DLD1 (cell line): ENCODE measurements around the gene RIPK1.
"Not testable (repeated sequence)": the region's sequence is repeated elsewhere in the genome, so short reads cannot be mapped to it uniquely, and the experiment has no call there.

ENCODE experiments used
- in situ Hi-C: cut with HindIII; loops from 2 replicates; pipeline ENCODE4 v1.10.0; 2017; ENCODE audit warnings: low sequenced_read_pairs

Gene RIPK1

DNA sequence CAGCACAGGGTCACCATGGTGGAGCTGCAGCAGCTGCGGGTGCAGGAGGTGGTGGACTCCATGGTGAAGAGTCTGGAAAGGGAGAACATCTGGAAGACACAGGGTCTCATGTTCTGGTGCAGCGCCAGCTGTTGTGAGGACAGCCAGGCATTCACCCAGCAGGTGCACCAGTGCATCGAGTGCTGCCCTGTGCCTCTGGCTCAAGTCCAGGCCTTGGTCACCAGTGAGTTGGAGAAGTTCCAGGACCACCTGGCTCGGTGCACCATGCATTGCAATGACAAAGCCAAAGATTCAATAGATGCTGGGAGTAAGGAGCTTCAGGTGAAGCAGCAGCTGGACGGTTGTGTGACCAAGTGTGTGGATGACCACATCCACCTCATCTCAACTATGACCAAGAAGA is 22.9 kb upstream of the RIPK1 start:
- in situ Hi-C loops = no loop called here

DNA sequence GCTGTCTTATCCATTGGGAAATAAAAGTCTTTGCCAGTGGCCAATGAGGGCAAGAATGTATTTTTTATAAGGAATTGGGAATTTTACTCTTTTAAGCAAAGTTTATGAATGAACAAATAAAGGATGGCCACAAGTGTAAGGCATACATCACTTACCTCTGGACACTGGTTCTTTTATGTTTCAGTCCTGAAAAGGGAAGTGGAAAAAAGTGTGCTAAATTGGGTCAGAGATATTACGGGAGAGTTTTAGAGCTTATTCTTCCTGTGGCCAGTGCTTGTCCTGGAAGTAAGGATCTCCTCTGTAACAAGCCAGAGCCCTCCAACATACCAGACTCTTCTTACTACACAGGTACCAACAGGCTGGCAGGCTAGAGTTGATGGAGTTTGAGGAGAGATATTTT is 22.5 kb upstream of the RIPK1 start:
- in situ Hi-C loops = no loop called here

DNA sequence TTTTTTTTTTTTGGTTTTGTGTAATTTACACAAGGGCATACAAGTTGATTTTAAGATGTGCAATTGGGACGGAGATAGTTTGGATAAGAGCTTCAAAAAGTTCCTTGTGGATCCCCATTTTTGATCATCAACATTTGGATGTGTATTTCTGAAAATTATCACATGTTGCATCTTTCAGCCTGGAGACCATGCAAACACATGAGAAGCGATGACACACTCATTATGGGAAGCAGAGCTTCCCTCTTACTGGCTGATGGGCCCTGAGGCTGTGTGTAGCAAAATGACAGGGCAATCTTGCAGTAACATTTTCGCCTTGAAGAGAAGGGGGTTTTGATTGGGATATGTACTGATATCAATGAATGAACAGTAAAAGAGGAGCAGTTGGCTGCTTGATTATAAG is 22.0 kb upstream of the RIPK1 start:
- in situ Hi-C loops = no loop called here

DNA sequence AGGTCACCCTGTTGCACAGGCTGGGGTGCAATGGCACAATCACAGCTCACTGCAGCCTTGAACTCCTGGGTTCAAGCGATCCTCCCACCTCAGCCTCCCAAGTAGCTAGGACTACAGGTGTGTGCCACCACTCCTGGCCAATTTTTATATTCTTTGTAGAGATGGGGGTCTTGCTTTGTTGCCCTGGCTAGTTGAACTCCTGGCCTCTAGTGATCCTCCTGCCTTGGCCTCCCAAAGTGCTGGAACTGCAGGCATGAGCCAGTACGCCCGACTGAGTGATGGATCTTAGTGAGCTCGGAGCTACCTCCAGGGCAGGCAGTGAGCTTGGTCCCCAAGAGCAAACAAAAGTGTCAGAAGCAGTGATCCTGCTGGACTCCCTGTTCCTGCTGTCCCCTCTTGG is 20.3 kb upstream of the RIPK1 start:
- in situ Hi-C loops = not testable (repeated sequence)

DNA sequence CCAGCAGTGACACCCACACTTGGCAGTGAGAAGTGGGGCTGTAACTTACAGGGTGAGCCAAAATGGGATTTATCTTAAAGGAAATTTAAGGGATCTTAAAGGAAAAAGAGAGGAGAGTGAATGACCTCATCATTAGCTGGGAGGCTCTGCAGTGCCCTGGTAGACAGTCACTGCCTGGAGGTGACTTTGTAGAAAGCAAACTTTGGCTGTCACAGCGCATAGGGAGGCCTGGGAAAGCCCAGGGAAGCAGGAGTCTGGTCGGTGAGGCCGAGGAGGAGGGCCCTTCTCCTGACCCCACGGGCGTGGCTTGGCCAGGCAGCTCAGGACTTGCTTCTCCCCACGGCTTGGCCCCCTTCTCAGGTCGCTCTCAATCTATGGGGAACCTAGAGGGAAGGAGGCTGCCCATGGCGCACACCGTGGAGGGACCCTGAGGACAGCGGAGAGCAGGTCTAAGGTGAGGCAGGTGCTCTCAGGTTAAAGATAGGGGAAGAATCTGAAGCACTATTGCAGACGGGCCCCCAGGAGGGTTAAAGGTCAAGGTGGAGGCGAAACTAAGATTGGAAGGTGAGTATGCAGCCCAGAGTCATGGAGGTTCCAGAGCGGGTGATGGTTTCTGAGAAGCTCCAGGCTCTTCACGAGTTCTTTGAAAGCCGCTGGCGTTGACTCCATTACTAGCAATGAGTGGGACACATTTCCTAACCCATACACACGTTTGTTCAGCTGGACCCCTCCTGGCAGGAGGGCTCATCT is 15.6 kb upstream of the RIPK1 start:
- in situ Hi-C loops = no loop called here

DNA sequence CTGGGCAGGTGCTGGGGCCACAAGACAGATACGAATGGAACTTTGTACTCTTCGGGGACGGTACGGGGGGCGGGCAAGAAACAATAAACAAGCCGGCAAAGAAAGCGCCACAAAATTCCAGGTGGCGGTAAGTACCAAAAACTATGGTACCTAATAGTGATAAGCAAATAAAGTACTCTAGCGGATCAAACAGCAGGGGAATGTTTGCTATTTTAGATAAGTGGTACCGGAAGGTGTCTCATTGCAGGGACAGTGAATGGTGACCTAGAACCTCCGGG is 15.1 kb upstream of the RIPK1 start:
- in situ Hi-C loops = no loop called here

DNA sequence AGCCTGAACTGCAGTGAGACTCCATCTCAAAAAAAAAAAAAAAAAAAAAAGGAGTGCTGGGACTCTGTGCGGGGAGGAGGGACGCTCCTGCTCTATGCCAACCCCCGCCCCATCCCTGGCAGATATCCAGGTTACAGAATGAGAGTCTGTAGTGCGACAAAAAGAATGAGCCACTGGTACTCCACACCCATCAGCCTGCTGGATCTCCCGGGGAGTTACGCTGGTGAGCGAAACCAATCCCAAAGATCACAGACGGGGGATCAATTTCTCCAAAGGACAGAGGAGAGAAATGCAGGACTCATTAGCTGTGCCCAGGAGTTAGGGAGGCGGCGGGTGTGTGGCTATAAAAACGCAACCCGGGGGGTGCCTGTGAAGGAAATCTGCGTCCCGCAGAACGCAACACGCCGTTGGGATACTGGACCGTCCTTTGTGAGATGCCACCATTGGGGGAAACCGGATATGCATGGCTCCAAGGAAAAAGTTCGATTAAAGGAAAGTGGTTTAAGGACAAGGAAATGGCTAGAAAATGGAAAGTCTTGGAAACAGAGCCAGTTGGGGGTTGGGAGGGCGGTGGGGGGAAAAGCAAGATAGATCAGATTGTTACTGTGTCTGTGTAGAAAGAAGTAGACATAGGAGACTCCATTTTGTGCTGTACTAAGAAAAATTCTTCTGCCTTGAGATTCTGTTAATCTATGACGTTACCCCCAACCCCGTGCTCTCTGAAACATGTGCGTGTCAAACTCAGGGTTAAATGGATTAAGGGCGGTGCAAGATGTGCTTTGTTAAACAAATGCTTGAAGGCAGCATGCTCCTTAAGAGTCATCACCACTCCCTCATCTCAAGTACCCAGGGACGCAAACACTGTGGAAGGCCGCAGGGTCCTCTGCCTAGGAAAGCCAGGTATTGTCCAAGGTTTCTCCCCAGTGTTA is 13.8 kb upstream of the RIPK1 start:
- in situ Hi-C loops = not testable (repeated sequence)

DNA sequence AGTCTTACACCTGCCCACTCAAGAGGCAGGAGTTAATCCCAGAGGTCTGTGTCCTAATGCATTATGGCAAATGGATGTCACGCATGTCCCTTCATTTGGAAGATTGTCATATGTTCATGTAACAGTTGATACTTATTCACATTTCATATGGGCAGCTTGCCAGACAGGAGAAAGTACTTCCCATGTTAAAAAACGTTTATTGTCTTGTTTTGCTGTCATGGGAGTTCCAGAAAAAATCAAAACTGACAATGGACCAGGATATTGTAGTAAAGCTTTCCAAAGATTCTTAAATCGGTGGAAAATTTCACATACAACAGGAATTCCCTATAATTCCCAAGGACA is 13.2 kb upstream of the RIPK1 start:
- in situ Hi-C loops = not testable (repeated sequence)

DNA sequence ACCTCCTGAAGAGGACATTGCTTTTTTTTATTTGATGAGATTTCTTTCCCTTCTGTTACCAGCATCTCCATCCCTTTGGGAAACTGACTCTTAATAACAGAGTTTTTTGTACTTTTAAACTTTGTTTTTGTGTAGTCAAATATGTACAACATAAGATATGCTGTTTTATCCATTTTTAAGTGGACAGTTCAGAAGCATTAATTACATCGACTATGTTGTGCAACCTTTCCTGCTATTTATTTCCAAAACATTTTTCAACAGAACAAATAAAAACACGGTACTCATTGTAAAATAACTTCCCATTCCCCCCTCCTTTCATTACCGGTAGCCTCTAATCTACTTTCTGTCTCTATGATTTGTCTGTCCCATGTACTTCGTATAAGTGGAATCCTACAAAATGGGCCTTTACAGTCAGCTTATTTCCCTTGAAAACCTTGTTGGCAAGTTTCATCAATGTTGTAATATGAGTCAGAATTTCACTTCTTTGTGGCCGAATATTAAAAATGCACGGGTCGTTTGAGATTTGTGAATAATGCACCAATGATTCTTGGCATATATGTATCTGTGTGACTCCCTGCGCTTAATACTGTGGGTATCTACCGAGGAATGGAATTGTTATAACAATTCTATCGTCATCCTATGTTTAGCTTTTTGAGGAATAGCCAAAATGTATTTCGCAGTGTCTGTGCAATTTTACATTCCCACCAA is 11.1 kb upstream of the RIPK1 start:
- in situ Hi-C loops = no loop called here

DNA sequence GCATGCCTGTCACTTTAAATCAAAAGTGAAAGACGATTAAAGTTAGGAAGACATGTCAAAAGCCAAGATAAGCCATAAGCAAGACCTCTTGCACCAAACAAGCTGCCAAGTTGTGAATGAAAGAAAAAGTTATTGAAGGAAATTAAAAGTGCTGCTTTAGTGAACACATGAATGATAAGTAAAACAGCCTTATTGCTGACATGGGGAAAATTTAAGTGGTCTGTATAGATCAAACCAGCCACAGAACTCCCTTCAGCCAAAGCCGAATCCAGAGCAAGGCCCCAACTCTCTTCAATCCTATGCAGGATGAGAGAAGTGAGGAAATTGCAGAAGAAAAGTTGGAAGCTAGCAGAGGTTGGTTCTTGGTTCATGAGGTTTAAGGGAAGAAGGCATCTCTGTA is 9.3 kb upstream of the RIPK1 start:
- in situ Hi-C loops = no loop called here

DNA sequence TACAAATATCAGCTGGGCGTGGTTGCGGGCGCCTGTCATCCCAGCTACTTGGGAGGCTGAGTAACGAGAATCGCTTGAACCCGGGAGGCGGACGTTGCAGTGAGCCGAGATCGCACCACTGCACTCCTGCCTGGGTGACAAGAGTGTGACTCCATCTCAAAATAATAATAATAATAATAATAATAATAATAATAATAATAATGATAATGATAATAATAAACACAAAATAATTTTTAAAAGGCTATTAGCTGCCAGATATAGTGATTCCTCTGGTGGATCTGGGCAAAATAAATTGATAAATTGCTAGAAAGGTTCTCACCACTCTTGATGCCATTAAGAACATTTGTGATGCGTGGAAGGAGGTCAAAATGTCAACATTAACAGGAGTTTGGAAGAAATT is 8.2 kb upstream of the RIPK1 start:
- in situ Hi-C loops = not testable (repeated sequence)

DNA sequence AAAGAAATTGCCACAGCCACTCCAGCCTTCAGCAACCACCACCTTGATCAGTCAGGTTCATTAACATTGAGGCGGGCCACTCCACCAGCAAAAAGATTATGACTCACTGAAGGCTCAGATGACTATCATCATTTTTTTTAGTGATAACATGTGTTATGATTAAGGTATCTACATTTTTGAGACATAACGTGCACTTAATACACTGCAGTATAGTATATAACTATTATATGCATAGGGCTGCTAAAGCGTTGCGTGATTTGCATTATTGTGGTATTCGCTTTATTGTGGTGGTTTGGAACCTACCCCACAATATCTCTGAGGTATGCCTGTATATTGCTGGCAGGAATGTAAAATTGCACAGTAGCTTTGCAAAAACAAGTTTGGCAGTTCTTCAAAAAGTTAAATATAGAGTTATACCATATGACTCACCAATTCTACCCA is 6.8 kb upstream of the RIPK1 start:
- in situ Hi-C loops = no loop called here

DNA sequence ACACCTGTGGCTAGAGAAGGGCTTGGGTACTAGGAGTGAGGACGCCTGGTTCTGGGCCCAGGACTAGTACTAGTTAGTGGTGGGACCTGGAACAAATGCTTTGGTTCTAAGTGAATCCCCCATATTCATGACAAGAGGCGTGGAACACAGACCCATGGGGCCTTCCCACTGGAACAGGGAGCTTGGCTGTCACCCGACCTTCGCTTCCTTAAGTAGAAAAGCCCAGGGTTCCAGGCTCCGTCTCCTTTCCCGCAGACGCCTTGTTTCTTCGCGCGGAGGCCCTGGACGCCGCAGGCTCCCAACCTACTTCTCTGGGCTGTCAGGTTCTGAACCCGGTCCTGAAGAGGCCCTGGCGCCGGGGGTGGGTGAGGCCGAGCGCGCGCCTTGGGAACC is 5.0 kb upstream of the RIPK1 start:
- in situ Hi-C loops = not testable (repeated sequence)

DNA sequence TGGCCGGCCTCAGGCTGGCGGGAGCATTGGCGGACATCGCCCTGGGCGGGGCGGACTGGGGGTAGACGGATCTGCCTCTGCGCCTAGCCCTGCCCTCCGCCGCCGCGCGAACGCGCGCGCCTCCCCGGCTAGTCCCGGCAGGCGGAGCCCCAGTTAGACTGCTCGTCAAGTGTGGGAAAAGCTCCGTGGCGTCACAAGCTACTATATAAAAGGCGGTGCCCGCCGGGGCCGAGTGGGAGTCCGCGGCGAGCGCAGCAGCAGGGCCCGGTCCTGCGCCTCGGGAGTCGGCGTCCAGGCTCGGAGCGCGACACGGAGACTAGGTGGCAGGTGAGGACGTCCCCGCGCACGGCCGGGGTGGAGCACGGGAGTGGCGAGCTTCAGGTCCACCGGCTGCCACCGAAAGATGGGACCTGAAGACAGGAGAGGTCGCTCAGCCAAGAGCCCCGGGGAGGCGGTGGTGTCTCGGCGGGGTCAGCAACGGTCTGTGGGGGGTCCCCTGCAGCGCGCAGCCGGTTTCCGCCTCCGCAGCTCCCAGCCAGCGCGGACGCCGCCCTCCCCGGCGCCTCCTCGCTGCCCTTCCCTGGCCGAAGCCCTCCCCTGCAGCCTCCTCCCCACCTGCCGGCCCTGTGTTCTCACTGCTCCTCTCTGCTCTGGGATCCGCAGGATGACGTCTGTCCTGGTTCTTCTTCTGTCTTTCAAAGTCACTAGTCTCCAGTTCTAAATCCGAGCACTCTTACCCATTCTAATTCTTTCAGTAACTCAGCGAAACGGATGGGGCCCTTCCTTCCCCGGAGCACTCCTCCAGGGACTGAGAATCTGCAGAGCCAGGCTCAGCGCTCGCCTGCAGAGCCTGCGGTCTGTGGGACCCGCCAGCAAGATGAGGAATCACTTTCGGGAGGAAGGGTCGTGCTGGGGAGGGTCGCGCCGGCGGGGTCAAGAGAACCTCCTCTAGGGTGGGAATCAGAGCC is 4.3 kb upstream of the RIPK1 start:
- in situ Hi-C loops = no loop called here

DNA sequence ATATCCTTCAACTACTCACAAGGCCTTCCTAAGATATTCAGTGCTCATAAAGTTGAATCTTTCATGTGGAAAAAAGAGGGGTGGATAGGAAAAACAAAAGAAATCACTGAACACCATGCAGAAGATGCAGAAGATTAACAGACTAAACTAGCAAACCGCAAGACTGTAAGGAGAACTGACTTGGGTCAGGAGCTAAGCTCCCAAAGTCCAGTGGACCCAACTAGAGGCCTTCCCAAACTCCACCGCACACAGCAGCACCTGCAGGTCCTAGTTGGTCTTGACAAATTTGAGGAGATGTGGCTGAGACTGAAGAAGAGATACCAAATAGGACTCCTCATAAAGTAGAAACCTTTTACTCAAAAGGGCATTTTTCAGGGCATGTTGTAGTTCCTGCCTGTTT is 3.3 kb downstream of the RIPK1 start:
- in situ Hi-C loops = no loop called here

DNA sequence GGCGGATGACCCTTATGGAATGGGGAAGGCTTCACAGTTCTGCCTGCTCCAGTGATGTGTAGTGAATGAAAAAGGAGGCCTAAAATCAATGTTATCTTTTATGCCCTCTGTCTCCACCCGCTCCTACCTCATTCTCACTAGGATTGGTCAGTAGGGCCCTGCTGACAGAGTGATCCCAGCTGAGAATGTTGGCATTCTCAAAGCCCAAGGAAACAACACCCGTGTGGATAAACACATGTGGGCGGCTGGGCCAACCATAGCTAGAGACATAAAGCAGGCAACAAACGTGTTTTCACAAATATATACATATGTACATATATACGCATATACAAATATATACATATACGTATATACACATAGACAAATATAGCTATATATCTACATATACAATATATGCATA is 4.5 kb downstream of the RIPK1 start:
- in situ Hi-C loops = no loop called here

DNA sequence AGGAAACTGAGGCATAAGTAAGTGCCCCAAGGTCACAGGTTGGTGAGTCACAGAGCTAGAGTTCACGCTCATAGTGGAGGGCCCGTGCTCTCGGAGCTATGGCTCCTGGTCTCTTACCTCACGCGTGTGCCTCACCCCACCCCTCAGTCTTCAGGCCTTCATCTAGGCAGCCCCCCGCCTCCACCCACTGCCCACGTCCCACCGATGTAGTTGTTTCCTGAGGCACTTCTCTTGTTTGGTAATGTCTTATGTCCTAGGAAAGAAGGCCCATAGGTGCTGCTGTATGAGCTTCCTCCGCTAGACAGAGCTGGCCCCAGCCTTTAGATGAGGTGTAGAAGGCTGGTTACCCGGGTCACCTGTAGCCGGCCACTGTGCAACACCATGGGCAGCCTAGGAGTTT is 5.1 kb downstream of the RIPK1 start:
- in situ Hi-C loops = no loop called here

DNA sequence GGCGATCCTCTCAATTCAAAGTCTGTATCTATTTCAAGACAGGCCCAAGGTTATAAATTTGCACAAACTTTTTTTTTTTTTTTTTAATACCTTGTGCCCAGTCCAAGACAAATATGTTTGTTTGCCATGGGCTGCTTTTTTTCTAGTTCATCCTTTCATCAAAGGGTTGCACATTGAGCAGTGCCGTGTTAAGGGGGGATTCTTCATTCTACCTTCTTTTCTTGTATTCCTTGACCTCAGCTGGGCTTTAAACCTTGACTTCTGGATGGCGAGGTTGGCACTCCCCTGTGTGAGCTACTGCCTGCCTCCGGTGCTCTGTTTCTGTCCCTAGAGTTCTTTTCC is 7.4 kb downstream of the RIPK1 start:
- in situ Hi-C loops = no loop called here

DNA sequence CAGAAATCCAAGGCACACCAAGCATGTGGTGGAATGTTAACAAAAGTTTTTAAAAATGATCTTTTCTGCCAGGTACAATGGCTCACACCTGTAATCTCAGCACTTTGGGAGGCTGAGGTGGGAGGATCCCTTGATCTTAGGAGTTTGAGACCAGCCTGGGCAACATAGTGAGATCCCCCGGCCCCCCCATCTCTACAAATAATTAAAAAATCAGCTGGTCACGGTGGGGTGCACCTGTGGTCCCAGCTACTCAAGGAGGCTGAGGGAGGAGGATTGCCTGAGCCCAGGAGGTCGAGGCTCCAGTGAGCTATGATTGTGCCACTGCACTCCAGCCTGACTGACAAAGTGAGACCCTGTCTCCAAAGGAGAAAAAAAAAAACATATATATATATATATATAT is 8.0 kb downstream of the RIPK1 start:
- in situ Hi-C loops = no loop called here

DNA sequence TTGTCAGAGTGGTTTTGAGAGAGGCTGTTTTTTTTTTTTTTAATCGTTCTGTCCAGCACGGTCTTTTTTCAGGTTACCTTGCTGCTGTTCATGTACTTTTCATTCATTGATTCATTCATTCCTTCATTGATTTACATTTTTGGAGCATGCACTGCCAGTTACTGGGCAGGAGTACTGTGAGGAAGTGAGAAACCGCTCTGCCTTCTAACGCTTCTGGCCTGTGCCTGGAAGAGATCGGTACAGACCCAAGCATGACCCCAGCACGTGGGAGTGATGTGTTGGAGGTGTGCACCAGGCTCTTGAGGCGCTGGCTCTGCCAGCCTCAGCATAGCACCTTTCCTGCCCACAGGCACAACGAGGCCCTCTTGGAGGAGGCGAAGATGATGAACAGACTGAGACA is 9.1 kb downstream of the RIPK1 start:
- in situ Hi-C loops = no loop called here

DNA sequence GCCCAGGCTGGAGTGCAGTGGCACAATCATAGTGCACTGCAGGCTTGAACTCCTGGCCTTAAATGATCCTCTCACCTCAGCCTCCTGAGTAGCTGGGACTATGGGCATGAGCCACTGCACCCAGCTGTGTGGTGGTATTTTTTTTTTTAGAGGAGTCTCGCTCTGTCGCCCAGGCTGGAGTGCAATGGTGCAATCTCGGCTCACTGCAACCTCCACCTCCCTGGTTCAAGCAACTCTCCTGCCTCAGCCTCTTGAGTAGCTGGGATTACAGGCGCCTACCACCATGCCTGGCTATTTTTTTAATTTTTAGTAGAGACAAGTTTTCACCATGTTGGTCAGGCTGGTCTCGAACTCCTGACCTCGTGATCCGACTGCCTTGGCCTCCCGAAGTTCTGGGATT is 10.7 kb downstream of the RIPK1 start:
- in situ Hi-C loops = not testable (repeated sequence)
